GM18867 (cell line): Measurements from ENCODE around the gene GSTK1.
"Not testable (repeated sequence)": the region's sequence is repeated elsewhere in the genome, so short reads cannot be mapped to it uniquely, and the experiment has no call there.

Experiments used
- ATAC-seq: cut with Tn5 transposase; IDR thresholded peaks from one replicate; pipeline ENCODE4 v1.9.1; 2021; ENCODE audit warnings: mild to moderate bottlenecking, moderate library complexity; ENCODE audit not compliant: unreplicated experiment

Gene GSTK1

GRCh38 chr7:143238289-143238980 is 24.8 kb upstream of the GSTK1 start:
- no peak for ATAC-seq

DNA sequence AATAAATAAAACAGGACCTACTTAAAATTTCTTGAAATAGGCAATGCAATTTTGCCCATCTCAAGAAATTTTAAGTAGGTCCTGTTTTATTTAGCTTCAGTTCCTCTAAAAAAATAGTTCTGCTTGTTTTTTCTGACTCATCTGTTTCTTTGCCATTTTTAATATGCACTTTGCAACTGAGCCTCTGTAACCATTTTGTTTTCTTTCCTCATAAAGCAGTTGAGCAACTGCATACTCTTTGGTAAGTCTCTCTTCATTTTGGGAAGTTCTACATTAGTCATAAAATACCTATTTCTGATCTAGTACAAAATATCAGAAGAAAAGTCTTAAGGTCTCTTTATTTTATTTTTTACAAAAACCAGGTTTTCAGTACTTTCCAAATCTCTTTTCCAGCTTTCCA is 23.4 kb upstream of the GSTK1 start:
- no peak for ATAC-seq

DNA sequence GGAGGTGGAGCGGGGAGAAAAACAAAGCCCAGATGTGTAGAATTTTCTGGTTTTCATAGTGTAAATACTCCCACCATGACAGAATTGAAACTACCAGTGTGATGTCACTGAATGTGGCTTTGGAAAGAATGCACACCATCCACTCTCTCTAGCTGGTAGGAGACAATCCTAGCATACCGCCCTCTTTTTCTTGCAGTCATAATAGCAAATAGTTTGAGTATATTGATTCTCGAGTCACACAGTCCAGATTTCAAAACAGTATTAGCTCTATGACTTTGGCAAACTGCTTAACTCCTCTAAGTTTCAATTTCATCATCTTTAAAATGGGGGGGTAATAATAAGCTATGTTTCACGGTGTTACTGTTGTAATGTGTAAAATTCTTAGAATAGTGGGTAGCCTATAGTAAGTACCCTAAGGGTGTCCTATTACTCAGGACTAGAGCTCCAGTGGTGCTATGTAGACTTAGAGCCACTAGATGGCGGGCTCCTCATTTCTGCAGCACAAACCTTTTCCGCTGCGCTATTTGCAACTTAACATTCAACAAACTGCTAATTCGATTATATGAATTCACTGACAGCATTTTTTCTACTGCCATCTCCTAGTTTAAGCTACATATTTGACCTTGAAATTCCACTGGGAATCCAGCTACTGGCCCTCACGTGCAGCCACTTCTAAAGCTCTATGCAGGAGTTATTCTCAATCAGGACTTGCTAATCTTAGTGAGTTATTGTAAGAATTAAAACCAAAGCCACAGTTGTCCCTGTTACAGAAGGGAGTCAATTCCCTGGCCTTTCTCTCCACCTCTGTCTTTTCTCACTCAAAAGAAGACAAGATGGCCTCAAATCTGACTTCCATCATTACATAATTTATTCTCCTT is 22.7 kb upstream of the GSTK1 start:
- peak; percentile 94 for ATAC-seq

- ATAC-seq, result no peak
Measured at GRCh38 chr7:143242306-143242705, 20.9 kb upstream of the GSTK1 start.

- no peak for ATAC-seq
Measured at GRCh38 chr7:143243111-143243510, 20.1 kb upstream of the GSTK1 start.

- no peak for ATAC-seq
Measured at GRCh38 chr7:143243614-143244013, 19.6 kb upstream of the GSTK1 start.

- no peak for ATAC-seq
Measured at GRCh38 chr7:143244321-143244720, 18.9 kb upstream of the GSTK1 start.

DNA sequence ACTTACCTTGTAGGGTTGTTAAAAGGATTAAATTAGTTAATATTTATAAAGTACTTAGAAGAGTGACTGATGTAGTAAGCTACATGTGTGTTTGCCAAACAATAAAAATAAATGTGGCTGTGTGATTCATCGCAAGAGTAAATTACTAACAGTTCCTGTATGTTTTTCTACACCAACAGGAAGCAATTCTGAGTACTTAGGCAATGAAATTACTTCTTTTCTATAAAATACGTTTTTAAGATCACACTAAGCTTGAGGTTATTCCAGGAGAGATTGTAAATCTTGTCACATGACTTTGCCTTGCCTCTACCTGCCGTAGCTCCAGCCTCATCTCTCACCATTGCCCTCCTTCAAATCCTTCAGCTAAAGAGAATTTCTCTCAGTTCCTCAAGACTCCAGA is 18.1 kb upstream of the GSTK1 start:
- no peak for ATAC-seq

- ATAC-seq, result no peak
Measured at GRCh38 chr7:143247372-143247771, 15.9 kb upstream of the GSTK1 start.

DNA sequence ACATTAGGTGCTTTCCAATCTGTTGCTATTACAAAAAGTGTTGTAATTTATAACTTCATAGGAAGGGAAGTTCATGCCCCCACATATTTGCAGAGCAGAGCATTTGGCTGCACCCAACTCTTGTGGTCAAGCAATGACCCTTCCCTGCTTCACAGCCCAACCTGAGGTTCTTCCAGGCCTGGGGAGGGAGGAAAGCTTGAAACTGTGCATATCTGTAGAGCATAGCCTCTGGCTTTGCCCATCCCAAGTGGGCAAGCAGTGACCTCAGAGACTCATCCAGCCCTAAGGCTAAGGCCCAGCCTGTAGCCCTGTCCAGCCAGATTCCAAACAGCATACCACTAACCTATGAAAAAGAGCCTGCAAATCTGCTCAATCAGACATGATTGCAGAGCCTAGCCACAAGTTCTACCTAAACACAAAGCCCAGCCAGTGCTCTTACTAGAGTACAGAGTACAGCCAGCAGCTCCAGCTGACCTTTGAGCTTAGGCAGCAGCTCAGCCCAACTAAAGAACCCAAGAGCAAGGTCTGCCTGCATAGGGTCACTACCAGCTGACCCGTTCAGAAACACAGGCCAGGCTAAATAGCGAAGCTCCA is 14.4 kb upstream of the GSTK1 start:
- ATAC-seq, result no peak

- ATAC-seq, result no peak
Measured at GRCh38 chr7:143250199-143250598, 13.0 kb upstream of the GSTK1 start.

DNA sequence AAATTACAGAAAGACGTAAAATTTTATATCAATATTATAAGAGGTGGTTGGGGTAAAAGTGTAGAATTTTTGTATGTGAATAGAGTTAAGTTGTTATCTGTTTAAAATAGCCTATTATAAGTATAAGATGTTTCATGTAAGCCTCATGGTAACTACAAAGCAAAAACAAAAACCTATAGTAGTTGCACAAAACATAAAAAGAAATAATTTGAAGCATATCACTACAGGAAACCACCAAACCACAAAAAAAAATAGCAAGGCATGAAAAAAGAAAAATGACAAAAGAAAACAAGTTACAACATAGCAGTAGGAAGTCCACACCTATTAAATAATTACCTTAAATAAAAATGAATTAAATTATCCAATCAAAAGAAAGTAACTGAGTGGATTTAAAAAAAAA is 12.4 kb upstream of the GSTK1 start:
- no peak for ATAC-seq

DNA sequence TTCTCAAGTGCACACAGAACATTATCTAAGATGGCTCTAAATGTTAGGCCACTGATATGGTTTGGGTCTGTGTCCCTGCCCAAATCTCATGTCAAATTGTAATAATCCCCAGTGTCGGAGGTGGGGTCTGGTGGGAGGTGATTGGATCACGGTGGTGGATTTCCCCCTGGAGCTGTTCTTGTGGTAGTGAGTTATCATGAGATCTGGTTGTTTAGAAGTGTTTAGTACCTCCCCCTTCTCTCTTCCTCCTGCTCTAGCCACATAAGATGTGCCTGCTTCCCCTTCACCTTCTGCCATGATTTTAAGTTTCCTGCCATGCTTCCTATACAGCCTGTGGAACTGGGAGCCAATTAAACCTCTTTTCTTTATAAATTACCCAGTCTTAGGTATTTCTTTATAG is 11.2 kb upstream of the GSTK1 start:
- ATAC-seq, result no peak

GRCh38 chr7:143255564-143255963 is 7.7 kb upstream of the GSTK1 start:
- no peak for ATAC-seq

GRCh38 chr7:143256325-143256724 is 6.9 kb upstream of the GSTK1 start:
- peak; percentile 13 for ATAC-seq

GRCh38 chr7:143256932-143257331 is 6.3 kb upstream of the GSTK1 start:
- peak; percentile 87 for ATAC-seq

DNA sequence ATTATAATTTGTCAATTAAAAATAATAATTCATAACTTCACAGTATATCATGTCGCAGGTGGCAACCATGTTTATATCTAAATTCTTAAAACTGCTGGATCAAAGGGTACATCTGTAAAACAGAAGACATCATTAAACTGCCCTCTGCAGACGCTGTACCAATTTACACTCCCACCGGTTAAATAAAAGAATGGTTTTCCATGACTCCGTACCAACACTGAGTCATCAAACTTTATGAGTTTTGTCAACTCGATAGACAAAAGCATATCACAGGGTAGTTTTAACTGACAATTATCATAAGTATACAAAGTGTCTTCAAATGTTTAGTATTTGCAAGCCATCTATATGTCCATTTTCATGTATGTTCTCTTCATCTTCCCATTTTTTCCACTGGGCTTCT is 5.7 kb upstream of the GSTK1 start:
- ATAC-seq, result no peak

DNA sequence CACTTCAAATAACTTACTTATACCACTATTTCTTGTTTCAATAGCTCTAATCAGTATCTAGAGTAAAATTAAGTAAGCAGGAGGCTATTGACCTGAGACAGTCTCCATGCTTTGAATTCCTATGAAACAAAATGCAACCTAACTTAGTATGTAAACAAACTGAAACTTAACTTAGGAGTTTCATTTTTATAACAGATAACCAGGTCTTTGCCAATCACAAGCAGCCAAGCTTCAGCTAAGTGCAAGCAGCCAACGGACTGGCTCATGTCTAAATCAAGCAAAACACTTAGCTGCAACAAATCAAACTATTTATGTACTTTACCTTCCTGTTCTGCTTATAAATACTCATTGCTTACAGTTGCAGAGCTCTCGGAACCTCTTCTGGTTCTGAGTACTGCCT is 4.4 kb upstream of the GSTK1 start:
- ATAC-seq, result peak; percentile 45

DNA sequence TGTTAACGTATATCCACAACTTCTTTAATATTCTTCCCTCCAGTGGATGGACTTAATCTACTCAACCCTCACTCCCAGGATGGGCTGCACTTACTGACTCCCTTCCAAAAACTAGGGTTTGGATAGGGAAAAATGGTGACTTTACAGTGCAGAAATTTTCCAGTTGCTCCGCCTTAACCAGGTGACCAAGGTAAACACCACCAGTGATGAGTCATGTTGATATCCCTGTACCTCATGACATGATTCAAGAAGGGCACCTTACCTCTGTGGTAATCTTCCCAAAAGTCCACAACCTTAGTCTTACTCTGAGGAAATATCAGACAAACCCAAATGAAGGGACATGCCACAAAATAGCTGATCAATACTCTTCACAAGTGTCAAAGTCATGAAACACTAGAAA is 3.5 kb upstream of the GSTK1 start:
- no peak for ATAC-seq

DNA sequence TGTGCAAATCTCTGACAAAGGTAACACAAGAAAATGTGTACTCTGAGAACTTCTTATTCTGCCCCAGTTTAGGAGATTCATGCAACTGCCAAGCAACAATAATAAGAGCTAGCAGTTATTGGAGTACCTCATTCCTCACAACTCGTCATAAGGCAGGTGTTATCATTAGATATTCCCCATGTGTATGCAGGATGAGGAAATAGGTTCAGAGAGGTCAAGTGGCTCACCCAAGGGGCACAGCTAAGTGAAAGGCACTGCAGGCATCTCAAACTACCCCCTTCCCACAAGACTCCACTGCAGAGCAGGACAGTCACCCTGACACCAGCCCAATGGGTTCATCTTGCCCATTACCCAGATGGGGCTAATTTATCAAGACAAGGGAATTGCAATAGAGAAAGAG is 1.3 kb upstream of the GSTK1 start:
- no peak for ATAC-seq

DNA sequence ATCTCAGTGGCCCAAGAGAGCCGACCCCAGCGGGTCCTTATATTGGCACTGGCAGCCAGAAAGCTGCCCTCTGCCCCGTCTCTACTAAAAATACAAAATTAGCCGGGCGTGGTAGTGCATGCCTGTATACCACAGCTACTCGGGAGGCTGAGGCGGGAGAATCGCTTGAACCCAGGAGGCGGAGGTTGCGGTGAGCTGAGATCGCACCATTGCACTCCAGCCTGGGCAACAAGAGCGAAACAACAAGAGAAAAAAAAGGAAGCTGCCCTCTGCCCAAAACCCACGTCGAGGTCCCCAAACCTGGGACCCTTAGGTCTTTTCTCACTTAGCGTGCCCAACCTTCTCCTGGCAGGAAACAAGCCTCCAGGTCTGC is 941 bp downstream of the GSTK1 start:
- not testable (repeated sequence) for ATAC-seq
